HL-60/S4 treated with retinoic acid at 250 ng/mL for 4 days and 3 days (cell line): ENCODE results near the gene MLLT10.
"Not testable (repeated sequence)": the region's sequence is repeated elsewhere in the genome, so short reads cannot be mapped to it uniquely, and the experiment has no call there.

Experiments used
- in situ Hi-C: fragments of 300-500 bp; cut with MboI; formaldehyde crosslinking; loops from 2 replicates; pipeline ENCODE4 v1.7.0; 2022; ENCODE audit warnings: low sequenced_read_pairs

The MLLT10 gene

GRCh38 chr10:21687266-21688008 lies 153.4 kb downstream of the MLLT10 start:
- in situ Hi-C loops = no loop called here

- in situ Hi-C loops = no loop called here
Measured at GRCh38 chr10:21688009-21688332, 153.9 kb downstream of the MLLT10 start.

GRCh38 chr10:21688870-21689269 lies 154.8 kb downstream of the MLLT10 start:
- in situ Hi-C loops = no loop called here

GRCh38 chr10:21689881-21690280 lies 155.8 kb downstream of the MLLT10 start:
- in situ Hi-C loops = no loop called here

GRCh38 chr10:21692916-21693315 lies 158.9 kb downstream of the MLLT10 start:
- in situ Hi-C loops = no loop called here

- in situ Hi-C loops = no loop called here
Measured at GRCh38 chr10:21693418-21693817, 159.4 kb downstream of the MLLT10 start.

- in situ Hi-C loops = no loop called here
Measured at GRCh38 chr10:21694631-21695030, 160.6 kb downstream of the MLLT10 start.

GRCh38 chr10:21696302-21696701 lies 162.3 kb downstream of the MLLT10 start:
- in situ Hi-C loops = no loop called here

- in situ Hi-C loops = no loop called here
Measured at GRCh38 chr10:21699575-21699974, 165.5 kb downstream of the MLLT10 start.

GRCh38 chr10:21700474-21700873 lies 166.4 kb downstream of the MLLT10 start:
- in situ Hi-C loops = no loop called here

GRCh38 chr10:21702633-21703111 lies 168.6 kb downstream of the MLLT10 start:
- in situ Hi-C loops = no loop called here

- in situ Hi-C loops = no loop called here
Measured at GRCh38 chr10:21705142-21705827, 171.3 kb downstream of the MLLT10 start.

GRCh38 chr10:21705828-21706176 lies 171.8 kb downstream of the MLLT10 start:
- in situ Hi-C loops = no loop called here

- in situ Hi-C loops = no loop called here
Measured at GRCh38 chr10:21707498-21707897, 173.5 kb downstream of the MLLT10 start.

GRCh38 chr10:21712975-21713374 lies 178.9 kb downstream of the MLLT10 start:
- in situ Hi-C loops = no loop called here

- in situ Hi-C loops = no loop called here
Measured at GRCh38 chr10:21715531-21716195, 181.6 kb downstream of the MLLT10 start.

GRCh38 chr10:21717437-21718054 lies 183.5 kb downstream of the MLLT10 start:
- in situ Hi-C loops = not testable (repeated sequence)

- in situ Hi-C loops = no loop called here
Measured at GRCh38 chr10:21719502-21719901, 185.5 kb downstream of the MLLT10 start.

GRCh38 chr10:21720090-21720489 lies 186.1 kb downstream of the MLLT10 start:
- in situ Hi-C loops = no loop called here

- in situ Hi-C loops = no loop called here
Measured at GRCh38 chr10:21721000-21721665, 187.1 kb downstream of the MLLT10 start.

GRCh38 chr10:21722209-21722608 lies 188.2 kb downstream of the MLLT10 start:
- in situ Hi-C loops = no loop called here
